T-helper 1 cell treated with Interleukin-12 subunit alpha and Interleukin-12 subunit beta and Interleukin-4 antibody, amounts not matched to agents 30 ng/mL and 1 ng/mL, for 36 hours (primary cell): ENCODE data around the gene TATDN3. TPM values are rescaled to one million over a fixed set of nuclear protein-coding genes. Genes with fewer than 3 reads are reported as not detected.
"Not testable (repeated sequence)": the region's sequence is repeated elsewhere in the genome, so short reads cannot be mapped to it uniquely, and the experiment has no call there.

Experiments used
- intact Hi-C: fragments of 100-400 bp; cut with micrococcal nuclease; formaldehyde crosslinking; loops from one replicate; pipeline ENCODE4 v1.15.1; 2024
- total RNA-seq: library from RNA; stranded (reverse); gene quantifications from 2 replicates; pipeline ENCODE4 v1.2.3, GENCODE V29; 2022

Gene TATDN3
- total RNA-seq: 14.2 and 17.9 TPM in 2 replicates

- intact Hi-C loops: loop anchor here (1.0 to 5.0 kb wide), 14 partner anchors 23 to 1811 kb away; partner anchors contain the start of genes ANGEL2, ATF3, BATF3 and CENPF
Measured at GRCh38 chr1:212791676-212792395, at the start of gene TATDN3, which contains the start of gene NSL1. TATDN3 (plus strand) TSS chr1:212791894; CDS start chr1:212791922, 28 bp downstream. NSL1 (minus strand) TSS chr1:212791777; CDS start chr1:212791763, 14 bp downstream.

- intact Hi-C loops: no loop called here
Measured at GRCh38 chr1:212743901-212744475, 47.7 kb upstream of the TATDN3 start.

GRCh38 chr1:212745303-212745702 lies 46.4 kb upstream of the TATDN3 start:
- intact Hi-C loops: no loop called here

GRCh38 chr1:212746546-212746945 lies 45.1 kb upstream of the TATDN3 start:
- intact Hi-C loops: no loop called here

GRCh38 chr1:212749821-212750535 lies 41.7 kb upstream of the TATDN3 start:
- intact Hi-C loops: loop anchor here (1.0 kb wide), 2 partner anchors 12 to 273 kb away; no protein-coding TSS in a partner anchor

- intact Hi-C loops: loop anchor here (2.0 kb wide), 3 partner anchors 16 to 88 kb away; no protein-coding TSS in a partner anchor
Measured at GRCh38 chr1:212752252-212752933, 39.3 kb upstream of the TATDN3 start.

- intact Hi-C loops: loop anchor here (1.0 to 2.0 kb wide), 5 partner anchors 16 to 276 kb away; partner anchors contain the start of gene BATF3
Measured at GRCh38 chr1:212752934-212753497, 38.7 kb upstream of the TATDN3 start.

- intact Hi-C loops: loop anchor here (1.0 to 2.0 kb wide), 5 partner anchors 15 to 276 kb away; partner anchors contain the start of gene BATF3
Measured at GRCh38 chr1:212753749-212754148, 37.9 kb upstream of the TATDN3 start.

GRCh38 chr1:212754193-212754592 lies 37.5 kb upstream of the TATDN3 start:
- intact Hi-C loops: no loop called here

- intact Hi-C loops: no loop called here
Measured at GRCh38 chr1:212754680-212755079, 37.0 kb upstream of the TATDN3 start.

- intact Hi-C loops: loop anchor here (1.0 kb wide), 2 partner anchors 60 to 94 kb away; partner anchors contain the start of gene BATF3
Measured at GRCh38 chr1:212759683-212760082, 32.0 kb upstream of the TATDN3 start.

GRCh38 chr1:212760126-212760823 lies 31.4 kb upstream of the TATDN3 start:
- intact Hi-C loops: loop anchor here (1.0 kb wide), 2 partner anchors 61 to 95 kb away; partner anchors contain the start of gene BATF3

- intact Hi-C loops: no loop called here
Measured at GRCh38 chr1:212762234-212762633, 29.5 kb upstream of the TATDN3 start.

- intact Hi-C loops: no loop called here
Measured at GRCh38 chr1:212762839-212763238, 28.9 kb upstream of the TATDN3 start.

- intact Hi-C loops: not testable (repeated sequence)
Measured at GRCh38 chr1:212764718-212765281, 26.9 kb upstream of the TATDN3 start.

GRCh38 chr1:212766825-212767224 lies 24.9 kb upstream of the TATDN3 start:
- intact Hi-C loops: not testable (repeated sequence)

- intact Hi-C loops: loop anchor here (1.0 to 2.0 kb wide), 3 partner anchors 17 to 47 kb away; partner anchors contain the start of genes NSL1 and TATDN3
Measured at GRCh38 chr1:212769459-212770167, 22.1 kb upstream of the TATDN3 start.

- intact Hi-C loops: no loop called here
Measured at GRCh38 chr1:212771341-212771740, 20.4 kb upstream of the TATDN3 start.

GRCh38 chr1:212773011-212773410 lies 18.7 kb upstream of the TATDN3 start:
- intact Hi-C loops: no loop called here
